ENCODE measurements around the gene CCDC93.
"Not testable (repeated sequence)": the region's sequence is repeated elsewhere in the genome, so short reads cannot be mapped to it uniquely, and the experiment has no call there.

Gene CCDC93

DNA sequence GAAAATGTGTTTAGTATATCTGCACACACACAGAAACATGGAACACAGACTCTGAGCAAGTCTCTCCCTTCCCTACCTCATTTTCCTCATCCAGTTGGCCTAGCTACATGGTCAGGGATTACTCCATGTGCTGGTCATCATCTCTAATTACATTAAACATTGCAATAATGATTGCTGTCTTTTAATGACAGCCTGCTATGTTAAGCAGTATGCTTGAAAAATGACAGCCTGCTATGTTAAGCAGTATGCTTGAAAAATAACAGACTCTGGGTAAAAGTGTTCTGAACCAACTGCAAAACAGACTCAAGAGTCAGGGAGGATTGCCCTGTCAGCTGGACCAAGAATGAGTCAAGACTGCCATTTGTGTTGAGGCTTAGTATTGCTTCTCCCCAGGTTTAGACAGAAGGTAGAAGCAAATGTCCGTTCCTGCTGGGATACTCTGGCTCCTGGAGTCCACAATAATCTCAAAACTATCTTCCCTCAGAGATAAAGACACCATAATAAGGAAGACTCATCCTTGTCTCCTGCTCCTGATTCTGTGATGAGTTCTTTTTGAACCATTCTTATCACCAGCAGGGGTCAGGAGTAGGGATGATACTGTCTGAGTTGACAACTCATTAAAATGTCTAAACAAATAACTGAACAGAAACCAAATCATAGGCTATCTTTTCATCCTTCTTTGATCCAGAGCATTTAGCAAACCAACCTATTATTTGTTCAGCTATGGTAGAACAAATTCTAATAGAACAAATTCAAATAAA, 57.7 kb downstream of the CCDC93 start:
- DNase-seq (ENCODE audit: low read depth in 2 of 2): no peak

DNA sequence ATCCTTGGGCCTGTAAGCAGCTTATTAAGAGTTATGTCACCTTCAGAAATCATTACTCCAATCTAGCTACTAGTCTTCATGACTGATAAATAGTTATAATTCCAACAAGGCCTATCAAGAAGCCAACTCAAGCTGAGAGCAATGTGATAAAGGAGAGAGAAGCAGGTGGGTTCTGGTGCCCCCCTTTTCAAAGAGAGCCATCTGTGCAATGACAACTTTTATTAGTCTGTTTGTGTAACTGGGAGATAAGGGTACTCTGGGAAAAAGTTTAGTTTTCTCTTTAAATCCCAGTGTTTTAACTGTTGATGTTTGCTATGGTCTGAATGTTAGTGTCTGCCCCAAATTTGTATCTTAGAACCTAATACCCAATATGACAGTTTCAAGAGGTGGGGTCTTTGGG, 60.6 kb downstream of the CCDC93 start:
- no peak for DNase-seq (ENCODE audit: low read depth in 2 of 2)

DNA sequence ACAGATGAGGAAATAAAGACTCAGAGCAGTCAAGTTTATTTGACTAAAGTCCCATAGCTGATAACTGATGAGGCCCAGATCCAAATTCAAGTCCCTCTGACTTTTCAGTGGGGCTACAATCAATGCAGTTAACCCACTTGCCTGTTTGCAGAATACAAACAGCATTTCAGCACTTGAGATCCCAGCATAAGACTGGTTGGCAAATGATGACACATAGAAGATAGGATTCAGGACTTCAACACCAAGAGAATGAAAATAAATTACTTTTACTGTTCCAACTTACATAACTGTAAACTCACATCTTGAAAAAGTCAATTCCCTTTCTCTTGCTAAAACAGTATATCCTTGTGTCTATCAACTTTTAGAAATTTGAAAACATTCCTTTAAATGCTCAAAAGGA, 61.2 kb downstream of the CCDC93 start:
- DNase-seq (ENCODE audit: low read depth in 2 of 2): no peak

DNA sequence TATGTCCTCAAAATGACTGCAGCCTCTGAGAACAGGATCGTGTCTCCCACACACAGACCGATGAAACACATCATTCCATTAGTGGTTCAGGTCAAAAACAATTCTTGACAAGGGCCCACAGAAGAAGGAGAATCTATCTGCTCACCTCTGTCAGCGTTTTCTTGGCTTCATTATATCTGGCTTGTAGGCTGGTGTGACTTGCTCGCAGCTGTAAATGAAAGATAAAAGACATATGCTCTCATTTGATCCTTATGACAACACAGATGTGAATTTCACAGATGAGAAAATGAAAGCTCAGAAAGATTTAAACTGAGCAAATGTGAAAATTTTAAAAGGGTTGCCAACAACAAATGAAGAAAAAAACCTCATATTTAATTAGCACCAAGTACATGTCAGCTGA, 61.6 kb downstream of the CCDC93 start:
- no peak for DNase-seq (ENCODE audit: low read depth in 2 of 2)

DNA sequence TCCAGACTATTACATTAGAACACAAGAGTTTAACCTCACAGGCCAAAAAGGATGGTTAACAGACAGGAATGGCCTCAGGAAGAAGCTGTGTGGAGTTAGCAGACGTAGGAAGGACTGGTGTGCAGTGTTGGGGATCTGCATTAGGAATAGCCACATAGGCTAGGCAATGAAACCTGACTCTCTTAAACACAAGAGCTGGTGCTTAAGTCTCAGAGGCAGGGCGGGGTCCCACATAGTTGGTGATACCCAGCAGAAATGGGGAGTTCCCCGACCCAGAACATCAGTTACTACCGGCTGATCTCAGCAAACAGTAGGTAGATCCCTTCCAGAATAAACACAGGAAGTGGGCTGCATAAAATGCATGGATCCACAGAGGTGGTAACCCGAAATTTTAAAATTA, 64.1 kb downstream of the CCDC93 start:
- no peak for DNase-seq (ENCODE audit: low read depth in 2 of 2)

DNA sequence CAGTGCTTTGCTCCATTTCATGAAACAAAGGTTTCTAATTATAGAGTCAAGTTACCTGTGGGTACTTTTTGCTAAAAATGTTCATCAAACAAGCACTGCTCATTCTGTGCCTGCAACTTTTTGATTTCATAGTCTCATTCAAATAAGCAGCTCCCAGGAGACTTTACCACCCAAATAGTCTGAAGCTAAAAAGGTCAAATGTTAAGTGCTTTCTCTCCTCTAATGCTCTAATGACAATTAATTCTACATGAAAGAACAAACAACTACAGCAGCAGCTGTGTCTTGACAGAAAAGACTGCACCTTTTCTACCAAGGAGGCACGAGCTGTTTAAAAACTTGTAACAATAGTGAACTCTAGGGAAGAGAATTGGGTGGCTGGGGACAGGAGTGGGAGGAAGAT, 65.3 kb downstream of the CCDC93 start:
- DNase-seq (ENCODE audit: low read depth in 2 of 2): no peak

DNA sequence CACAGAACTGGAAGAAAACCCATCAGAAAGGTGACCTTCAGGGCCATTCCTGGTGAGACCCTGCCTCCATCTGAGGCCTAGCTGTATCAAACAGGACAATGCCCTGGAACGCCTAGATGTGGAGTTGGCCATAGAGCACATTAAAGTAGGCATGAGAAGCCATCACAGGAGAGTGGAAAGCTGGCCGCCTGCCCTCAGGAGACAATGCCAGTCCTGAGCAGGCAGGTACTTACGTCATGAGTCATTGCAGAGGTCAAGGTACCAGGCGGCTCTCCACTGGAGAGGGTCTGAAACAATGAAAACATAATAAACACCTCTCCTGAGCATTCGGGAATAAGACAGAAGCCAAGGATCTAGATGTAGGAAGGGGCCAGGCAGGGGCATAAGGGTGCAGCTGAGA, 68.6 kb downstream of the CCDC93 start:
- DNase-seq (ENCODE audit: low read depth in 2 of 2): no peak

DNA sequence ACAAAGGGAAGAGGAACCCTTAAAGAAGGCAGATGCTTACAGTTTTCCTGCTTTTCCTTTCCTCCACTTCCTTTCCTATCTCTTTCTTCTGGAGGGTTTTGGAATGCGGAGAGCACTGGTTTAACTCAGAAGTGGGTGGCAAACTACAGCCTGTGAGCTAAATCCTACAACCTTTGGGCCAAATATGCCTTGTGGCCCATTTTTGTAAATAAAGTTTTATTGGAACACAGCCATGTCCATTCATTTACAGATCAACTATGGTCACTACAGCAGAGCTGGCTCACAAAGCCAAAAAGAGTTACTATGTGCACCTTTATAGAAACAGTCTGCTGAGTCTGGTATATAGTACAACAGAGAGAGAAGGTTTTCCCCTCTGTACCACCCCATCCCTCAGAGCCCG, 69.1 kb downstream of the CCDC93 start:
- DNase-seq (ENCODE audit: low read depth in 2 of 2): no peak

DNA sequence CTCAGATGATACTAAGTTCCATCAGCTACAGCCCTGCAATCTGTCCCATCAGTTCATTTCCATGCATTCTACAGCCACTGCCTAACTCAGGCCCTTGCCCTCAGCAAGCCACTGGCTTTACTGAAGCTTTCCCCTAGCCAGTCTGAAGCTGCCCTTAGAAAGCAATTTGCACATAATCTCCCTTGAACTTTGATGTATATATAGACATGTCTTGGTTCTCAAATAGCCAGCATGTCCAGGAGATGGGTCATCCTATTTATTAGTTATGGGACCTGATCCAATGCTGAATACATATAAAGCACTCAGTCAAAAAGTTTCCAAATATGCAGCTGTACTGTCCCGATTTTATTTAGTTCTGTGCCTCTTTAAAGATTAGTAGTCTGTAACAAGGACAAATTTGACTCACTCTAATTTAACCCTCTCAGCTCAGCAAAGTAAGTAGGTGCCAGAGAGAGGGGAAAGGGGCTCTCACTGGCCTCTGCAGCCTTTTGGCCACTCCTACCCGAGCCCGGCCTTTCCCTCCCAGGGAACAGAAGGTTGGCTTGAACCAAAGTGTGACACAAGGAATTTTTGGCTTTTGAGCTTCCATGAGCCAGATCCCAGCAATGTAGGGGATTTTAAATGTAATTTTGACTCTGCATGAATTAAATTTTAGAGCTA, 70.7 kb downstream of the CCDC93 start:
- no peak for DNase-seq (ENCODE audit: low read depth in 2 of 2)

DNA sequence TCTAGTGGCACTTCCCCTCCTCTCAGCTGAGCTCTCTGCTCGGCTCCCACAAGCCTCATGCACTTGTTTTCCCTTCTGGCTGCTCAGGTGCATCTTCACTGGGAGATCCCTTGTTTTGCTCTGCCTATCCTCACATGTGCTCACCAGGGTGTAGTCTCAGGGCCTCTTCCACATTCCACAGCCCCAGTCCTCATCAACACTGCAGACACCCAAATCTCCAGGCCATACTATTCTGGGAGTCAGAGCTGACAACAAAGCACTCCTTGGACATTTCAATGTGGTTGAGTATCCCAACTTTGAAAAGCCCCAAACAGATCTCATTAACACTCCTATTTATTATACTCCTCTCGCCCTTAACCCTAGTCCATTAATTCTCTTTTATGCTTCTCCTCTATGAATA, 71.3 kb downstream of the CCDC93 start:
- no peak for DNase-seq (ENCODE audit: low read depth in 2 of 2)

DNA sequence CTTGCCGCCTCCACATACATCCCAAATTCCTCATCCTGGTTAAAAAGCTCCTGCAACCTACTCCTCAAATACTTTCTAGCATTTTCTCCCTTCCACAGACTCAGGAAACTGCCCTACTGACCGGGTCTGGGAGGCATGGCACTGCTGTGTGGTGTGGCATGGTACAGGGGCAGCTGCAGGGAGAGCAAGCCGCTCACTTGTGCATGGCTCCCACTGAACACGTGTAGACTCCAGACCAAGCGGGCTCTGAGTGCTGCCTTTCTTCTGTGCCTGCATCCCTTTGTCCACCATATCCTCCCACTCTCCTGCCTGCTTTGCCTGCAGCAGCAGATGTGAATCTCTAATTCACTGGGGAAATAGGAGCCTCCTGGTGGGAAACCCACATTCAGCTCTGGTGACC, 72.2 kb downstream of the CCDC93 start:
- DNase-seq (ENCODE audit: low read depth in 2 of 2): no peak

DNA sequence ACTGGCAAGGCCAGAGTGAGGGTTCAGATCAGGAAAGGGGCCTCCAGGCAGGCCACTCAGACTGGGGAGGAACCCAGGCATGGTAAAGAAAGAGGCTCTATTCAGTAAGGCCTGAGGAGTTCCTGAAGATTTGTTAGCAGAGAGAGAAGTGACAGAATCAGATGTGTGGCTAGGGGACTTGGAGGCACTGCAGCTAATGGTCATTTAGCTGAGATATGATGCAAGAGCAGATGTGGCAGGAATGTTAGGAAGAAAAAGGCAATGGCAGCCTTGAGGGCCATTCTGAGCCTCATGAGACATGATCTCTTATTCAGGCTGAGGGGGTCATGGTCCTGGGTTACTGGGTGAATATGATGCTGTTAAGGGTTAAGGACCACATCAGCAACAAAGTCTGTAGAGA, 73.4 kb downstream of the CCDC93 start:
- no peak for DNase-seq (ENCODE audit: low read depth in 2 of 2)

DNA sequence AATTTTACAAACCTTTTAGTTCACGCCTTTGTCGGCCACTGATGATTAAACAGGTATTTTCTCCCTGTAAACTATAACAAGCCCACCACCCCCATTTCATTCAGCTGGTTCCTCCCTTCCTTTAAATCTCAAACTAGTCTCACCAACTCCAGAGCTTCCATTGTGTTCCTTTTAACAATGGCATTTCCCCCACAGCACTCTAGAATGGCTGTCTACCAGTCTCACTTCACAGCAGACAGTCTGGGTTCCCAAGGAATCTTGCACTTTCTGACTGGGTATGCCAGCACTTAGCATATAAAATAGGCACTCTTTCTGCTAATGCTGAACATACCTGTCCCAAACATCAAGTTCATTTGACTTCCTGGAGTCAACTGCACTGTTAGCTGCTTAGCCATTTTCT, 75.3 kb downstream of the CCDC93 start:
- DNase-seq (ENCODE audit: low read depth in 2 of 2): no peak

DNA sequence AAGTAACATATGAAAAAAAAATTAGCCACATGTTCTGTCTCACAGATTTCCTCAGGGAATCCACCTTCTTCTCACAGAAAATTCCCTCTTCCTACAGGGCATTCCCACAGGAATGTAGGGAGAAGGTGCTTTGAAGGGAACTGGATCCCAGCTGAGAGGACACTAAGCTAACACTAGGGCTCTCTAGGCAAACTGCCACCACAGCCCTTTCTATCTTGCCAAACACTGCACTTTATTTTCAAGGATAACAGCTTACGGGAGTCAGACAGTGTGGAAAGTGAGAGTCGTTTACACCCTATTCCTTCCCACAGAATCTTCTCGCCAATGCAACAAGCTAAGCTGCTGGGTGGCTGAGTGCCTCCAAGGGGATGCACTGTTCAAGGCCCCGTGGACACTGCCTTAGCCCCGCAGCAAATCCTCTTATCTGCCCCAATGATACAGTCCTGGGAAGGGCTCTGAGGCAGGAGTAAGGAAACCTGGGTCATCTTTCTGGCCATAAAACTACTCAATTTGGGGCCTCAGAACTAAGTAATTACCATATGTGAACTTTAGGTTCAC, 76.9 kb downstream of the CCDC93 start:
- DNase-seq (ENCODE audit: low read depth in 2 of 2): no peak

DNA sequence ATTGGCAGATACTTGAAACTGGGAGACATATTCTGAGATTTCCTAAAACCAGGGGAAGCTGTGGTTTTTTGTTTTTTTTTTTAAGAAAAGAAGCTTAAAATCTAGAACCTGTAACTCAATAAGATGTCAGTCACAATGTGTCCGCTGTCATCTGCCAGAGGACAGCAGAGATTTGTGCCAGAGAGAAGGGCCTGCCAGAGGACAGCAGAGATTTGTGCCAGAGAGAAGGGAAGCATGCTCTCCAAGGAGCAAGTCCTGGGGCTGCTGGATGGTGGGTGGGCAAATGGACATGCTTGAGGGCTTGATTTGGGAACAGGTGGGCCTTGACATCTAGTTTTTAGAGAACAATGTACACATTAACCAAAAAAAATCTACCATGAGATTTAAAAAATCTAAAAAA, 77.9 kb downstream of the CCDC93 start:
- no peak for DNase-seq (ENCODE audit: low read depth in 2 of 2)

DNA sequence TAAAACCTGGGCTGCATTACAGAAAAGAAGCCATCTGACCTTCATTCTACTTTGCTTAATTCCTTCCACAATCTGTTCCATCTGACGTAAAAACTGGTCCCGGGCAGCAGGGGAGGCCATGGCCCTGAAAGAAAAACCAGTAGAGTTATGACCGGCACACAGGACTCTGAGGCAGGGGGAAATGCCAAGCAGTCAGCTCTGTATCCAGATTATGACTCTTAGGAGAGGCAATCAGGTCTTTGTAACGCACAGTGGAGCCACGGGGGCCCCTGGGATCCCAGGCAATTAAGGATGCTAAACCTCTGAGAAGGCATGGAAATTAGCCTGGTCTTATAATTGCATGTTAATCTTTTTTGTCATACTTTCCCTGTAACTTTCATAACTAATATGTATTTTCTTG, 78.4 kb downstream of the CCDC93 start:
- DNase-seq (ENCODE audit: low read depth in 2 of 2): no peak

DNA sequence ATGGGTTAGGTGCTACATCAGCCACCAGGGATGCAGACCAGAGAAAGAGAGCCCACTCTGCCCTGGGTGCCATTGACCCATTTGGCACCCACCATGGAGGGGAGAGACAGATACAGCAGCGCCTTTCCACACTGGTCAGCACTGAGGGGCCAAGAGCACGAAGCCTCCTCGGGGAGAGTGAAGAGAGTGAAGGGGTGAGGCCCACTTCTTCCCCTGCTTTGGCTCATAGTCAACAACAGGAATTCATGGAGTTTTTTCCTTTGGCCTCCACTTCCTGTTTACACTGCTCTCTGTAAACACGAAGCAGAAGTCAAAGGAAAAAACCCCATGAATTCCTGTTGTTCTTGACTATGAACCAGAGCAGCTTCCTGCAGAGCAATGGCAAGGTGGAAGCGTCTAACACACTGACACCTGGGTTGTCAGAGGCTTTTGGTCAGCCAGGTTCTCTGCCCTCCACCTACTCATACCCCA, 80.0 kb downstream of the CCDC93 start:
- no peak for DNase-seq (ENCODE audit: low read depth in 2 of 2)

DNA sequence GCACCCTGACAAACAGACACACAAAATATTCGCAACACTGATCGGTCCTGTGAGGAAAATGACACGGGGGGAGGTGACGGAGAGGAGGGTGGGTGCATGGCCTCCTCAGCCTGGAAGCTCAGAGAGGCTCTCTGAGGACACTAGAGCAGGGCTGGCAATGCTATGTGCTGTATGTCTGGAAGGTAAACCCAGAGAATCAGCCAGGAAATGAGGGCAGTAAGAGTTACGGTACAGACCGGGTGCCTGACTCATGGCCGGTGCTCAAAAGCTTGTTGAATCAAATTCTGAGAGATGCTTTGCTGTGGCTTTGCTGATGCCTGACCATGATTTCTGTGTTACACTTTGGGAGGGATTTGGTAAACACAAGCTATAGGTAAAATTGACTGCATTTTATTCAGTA, 81.9 kb downstream of the CCDC93 start:
- DNase-seq (ENCODE audit: low read depth in 2 of 2): no peak

DNA sequence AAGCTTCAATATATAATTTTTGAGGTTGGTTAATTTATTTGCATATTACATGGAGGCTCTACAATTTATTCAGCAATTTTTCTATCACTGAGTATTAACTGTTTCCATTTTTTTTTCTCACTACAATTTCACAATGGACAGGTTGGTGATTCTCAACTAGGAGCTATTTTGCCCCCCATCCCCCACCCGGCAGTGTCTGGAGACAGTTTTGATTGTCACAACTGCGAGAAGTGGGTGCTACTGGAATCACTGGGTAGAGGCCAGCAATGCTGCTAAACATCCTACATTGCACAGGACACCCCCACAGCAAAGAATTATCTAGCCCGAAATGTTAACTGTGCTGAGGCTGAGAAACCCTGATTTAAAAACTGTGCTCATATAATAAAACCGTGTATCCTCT, 82.6 kb downstream of the CCDC93 start:
- DNase-seq (ENCODE audit: low read depth in 2 of 2): no peak

DNA sequence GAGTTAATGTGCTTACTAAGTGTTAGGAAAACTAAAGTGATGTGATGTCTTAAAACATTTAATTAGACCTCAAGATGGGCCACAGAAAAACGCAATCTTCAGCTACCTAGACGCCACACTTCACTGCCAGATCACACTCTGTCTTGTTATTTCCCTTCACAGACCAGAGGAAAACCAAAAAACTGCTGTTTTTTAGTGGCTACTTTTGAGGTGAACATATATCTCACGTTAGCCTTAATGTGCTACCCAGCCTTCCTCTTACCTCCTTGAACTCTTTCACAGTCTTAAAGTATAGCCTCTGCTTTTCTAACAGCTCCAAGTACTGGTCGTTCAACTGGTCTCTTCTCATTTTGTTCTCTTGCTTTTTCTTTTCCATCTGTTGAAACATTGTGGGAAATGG, 83.1 kb downstream of the CCDC93 start:
- no peak for DNase-seq (ENCODE audit: low read depth in 2 of 2)

DNA sequence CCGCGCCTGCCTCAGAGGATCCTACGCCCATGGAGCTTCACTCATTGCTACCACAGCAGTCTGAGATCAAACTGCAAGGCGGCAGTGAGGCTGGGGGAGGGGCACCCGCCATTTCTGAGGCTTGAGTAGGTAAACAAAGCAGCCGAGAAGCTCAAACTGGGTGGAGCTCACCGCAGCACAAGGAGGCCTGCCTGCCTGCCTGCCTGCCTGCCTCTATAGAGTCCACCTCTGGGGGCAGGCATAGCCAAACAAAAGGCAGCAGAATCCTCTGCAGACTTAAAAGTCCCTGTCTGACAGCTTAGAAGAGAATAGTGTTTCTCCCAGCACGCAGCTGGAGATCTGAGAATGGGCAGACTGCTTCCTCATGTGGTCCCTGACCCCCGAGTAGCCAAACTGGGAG, 90.4 kb downstream of the CCDC93 start:
- DNase-seq (ENCODE audit: low read depth in 2 of 2): not testable (repeated sequence)

DNA sequence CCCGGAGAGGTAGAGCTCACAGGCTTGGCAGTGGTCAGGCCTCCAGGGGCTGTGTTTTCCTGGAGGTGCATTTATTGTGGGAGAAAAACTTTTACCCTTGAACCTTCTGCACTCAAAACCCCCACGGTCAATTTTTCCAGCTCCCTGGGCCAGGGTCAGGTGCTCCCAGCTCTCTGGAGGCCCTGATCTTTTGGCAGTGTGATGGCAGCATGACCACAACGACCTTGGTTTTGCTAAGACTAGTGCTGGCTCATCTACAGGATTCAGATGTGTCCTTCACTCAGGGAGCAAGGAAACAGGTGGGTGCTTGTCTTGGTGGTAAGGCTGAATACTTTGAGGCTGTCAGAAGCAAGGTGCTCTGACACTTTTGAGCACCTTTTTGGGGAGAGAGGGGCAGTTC, 92.3 kb downstream of the CCDC93 start:
- DNase-seq (ENCODE audit: low read depth in 2 of 2): no peak

DNA sequence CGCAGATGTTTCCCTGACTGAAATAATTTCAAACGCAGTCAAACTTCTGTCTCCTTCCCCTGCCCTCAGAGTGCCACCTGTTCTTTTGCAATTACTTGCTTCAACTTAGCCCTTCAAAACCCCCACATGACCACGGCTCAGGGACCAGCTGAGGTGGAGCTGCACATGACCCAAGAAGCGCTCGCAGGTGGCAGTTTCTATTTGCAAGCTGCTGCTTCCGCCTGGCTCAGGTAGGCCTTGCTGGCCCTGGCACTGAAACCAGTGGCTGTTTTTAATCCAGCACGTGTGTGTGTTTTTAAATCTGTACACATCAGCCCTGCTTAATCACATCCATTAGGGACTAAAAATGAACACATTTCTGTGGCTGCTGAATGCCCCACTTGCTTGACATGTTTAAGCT, 95.3 kb downstream of the CCDC93 start:
- no peak for DNase-seq (ENCODE audit: low read depth in 2 of 2)
